Effector memory CD8-positive, alpha-beta T cell (primary cell): ENCODE results near the gene HLA-DOA.
A peak's percentile ranks its signal among the peaks of the same experiment; 100 is the strongest.

Experiments used
- ATAC-seq: fragments of 150-1000 bp; cut with Tn5 transposase; replicated peaks from 2 replicates; pipeline ENCODE4 v1.10.0; 2021; ENCODE audit warnings: mild to moderate bottlenecking, moderate library complexity
- DNase-seq, 3 experiments: peaks; one replicate each; pipeline ENCODE4 v3.0.0; 2021
- H3K27ac Mint-ChIP-seq, 2 donors: one replicate each; pipeline ENCODE4 v1.8.0; 2022; ENCODE audit warnings: mild to moderate bottlenecking in 2 of 2, mixed read lengths in 2 of 2, moderate library complexity in 2 of 2
- H3K27me3 Mint-ChIP-seq, 2 donors: one replicate each; pipeline ENCODE4 v1.8.0; 2022; ENCODE audit warnings: mixed read lengths in 2 of 2
- H3K36me3 Mint-ChIP-seq: one replicate; pipeline ENCODE4 v1.8.0; 2022; ENCODE audit warnings: mild to moderate bottlenecking, moderate library complexity, mixed read lengths; ENCODE audit not compliant: insufficient read depth
- H3K4me1 Mint-ChIP-seq, 2 donors: one replicate each; pipeline ENCODE4 v1.8.0; 2022; ENCODE audit warnings: low read depth in 2 of 2, mixed read lengths in 2 of 2
- H3K4me3 Mint-ChIP-seq, 2 donors: one replicate each; pipeline ENCODE4 v1.8.0; 2022; ENCODE audit warnings: mild to moderate bottlenecking in 2 of 2, mixed read lengths in 2 of 2, moderate library complexity in 2 of 2
- H3K9me3 Mint-ChIP-seq, 2 donors: one replicate each; pipeline ENCODE4 v1.8.0; 2022; ENCODE audit warnings: mixed read lengths in 2 of 2

The HLA-DOA gene

GRCh38 chr6:32971581-32972352, 37.6 kb downstream of the HLA-DOA start:
- peaks cover 53 to 71% of the 10 kb centered on the region in 2 donors for H3K4me1 Mint-ChIP-seq
- peaks cover 86% of the 10 kb centered on the region for H3K36me3 Mint-ChIP-seq
- peak overlapping the region; percentile 94 to 98 for H3K27ac Mint-ChIP-seq
- ATAC-seq (peak; percentile 59), DNase-seq (peak; percentile 99 to 100 (median 99))
- H3K9me3 Mint-ChIP-seq: no peaks in the 10 kb centered on the region
- no peaks in the 10 kb centered on the region for H3K27me3 Mint-ChIP-seq
- peak overlapping the region; percentile 88 to 94 for H3K4me3 Mint-ChIP-seq

- H3K27ac Mint-ChIP-seq: peak overlapping the region; percentile 94 to 98
- peaks cover 81% of the 10 kb centered on the region for H3K36me3 Mint-ChIP-seq
These were observed 38.2 kb downstream of the HLA-DOA start for GRCh38 chr6:32971242-32971580.

GRCh38 chr6:32970413-32971241, 38.8 kb downstream of the HLA-DOA start:
- peak; percentile 42 to 50 (median 42) for DNase-seq
- H3K36me3 Mint-ChIP-seq: peaks cover 75% of the 10 kb centered on the region
- ATAC-seq: no peak
- H3K4me1 Mint-ChIP-seq: peaks cover 51 to 69% of the 10 kb centered on the region in 2 donors
- H3K27me3 Mint-ChIP-seq: no peaks in the 10 kb centered on the region
- H3K9me3 Mint-ChIP-seq: no peaks in the 10 kb centered on the region
- peak overlapping the region; percentile 88 to 94 for H3K4me3 Mint-ChIP-seq
- H3K27ac Mint-ChIP-seq: peak overlapping the region; percentile 94 to 98

More at GRCh38 chr6:32971242-32971580, 38.2 kb downstream of the HLA-DOA start:
- peaks cover 51 to 71% of the 10 kb centered on the region in 2 donors for H3K4me1 Mint-ChIP-seq
- no peaks in the 10 kb centered on the region for H3K27me3 Mint-ChIP-seq
- ATAC-seq (no peak), DNase-seq (no peak)
- H3K9me3 Mint-ChIP-seq: no peaks in the 10 kb centered on the region
- H3K4me3 Mint-ChIP-seq: peak overlapping the region; percentile 88 to 94

GRCh38 chr6:32969685-32970412, 39.5 kb downstream of the HLA-DOA start:
- Mint-ChIP-seq H3K4me1 (peaks cover 55 to 69% of the 10 kb centered on the region in 2 donors), H3K4me3 (peak overlapping the region; percentile 88 to 94), H3K27me3 (no peaks in the 10 kb centered on the region), H3K36me3 (peaks cover 67% of the 10 kb centered on the region), H3K27ac (peak overlapping the region; percentile 94 to 98), H3K9me3 (no peaks in the 10 kb centered on the region)
- DNase-seq (peak; percentile 46 to 59 (median 48)), ATAC-seq (no peak)

GRCh38 chr6:32968867-32969684, 40.3 kb downstream of the HLA-DOA start:
- DNase-seq (peak in 2 of 3 experiments; percentile 34 to 44), ATAC-seq (no peak)
- H3K9me3 Mint-ChIP-seq: no peaks in the 10 kb centered on the region
- H3K36me3 Mint-ChIP-seq: peaks cover 59% of the 10 kb centered on the region
- peak overlapping the region; percentile 88 to 94 for H3K4me3 Mint-ChIP-seq
- peak overlapping the region; percentile 94 to 98 for H3K27ac Mint-ChIP-seq
- no peaks in the 10 kb centered on the region for H3K27me3 Mint-ChIP-seq
- peaks cover 53 to 66% of the 10 kb centered on the region in 2 donors for H3K4me1 Mint-ChIP-seq

- peaks cover 51% of the 10 kb centered on the region for H3K36me3 Mint-ChIP-seq
- DNase-seq: peak; percentile 95 to 96 (median 95)
- H3K9me3 Mint-ChIP-seq: no peaks in the 10 kb centered on the region
- peaks cover 49 to 61% of the 10 kb centered on the region in 2 donors for H3K4me1 Mint-ChIP-seq
- peak within 1 kb of the TSS; percentile 94 to 98 for H3K27ac Mint-ChIP-seq
- peak within 1 kb of the TSS; percentile 88 to 94 for H3K4me3 Mint-ChIP-seq
- ATAC-seq: peak; percentile 40
- no peaks in the 10 kb centered on the region for H3K27me3 Mint-ChIP-seq
These were observed 41.1 kb downstream of the HLA-DOA start, which contains the start of gene BRD2 for GRCh38 chr6:32968093-32968866. BRD2 (plus strand) TSS chr6:32968594; CDS start chr6:32972899, 4,305 bp downstream.

- Mint-ChIP-seq H3K9me3 (no peaks in the 10 kb centered on the region), H3K4me1 (peaks cover 45 to 60% of the 10 kb centered on the region in 2 donors), H3K4me3 (peak overlapping the region; percentile 88 to 94), H3K27ac (peak overlapping the region; percentile 94 to 98), H3K36me3 (peaks cover 43% of the 10 kb centered on the region), H3K27me3 (no peaks in the 10 kb centered on the region)
- no peak for DNase-seq
- ATAC-seq: no peak
These were observed 42.0 kb downstream of the HLA-DOA start for GRCh38 chr6:32967151-32968091.

- Mint-ChIP-seq H3K4me1 (peaks cover 54 to 62% of the 10 kb centered on the region in 2 donors), H3K27ac (peak overlapping the region; percentile 13 to 94), H3K27me3 (no peaks in the 10 kb centered on the region), H3K36me3 (peaks cover 19% of the 10 kb centered on the region), H3K9me3 (no peaks in the 10 kb centered on the region), H3K4me3 (no peak overlapping the region)
- ATAC-seq (no peak), DNase-seq (no peak)
These were observed 44.6 kb downstream of the HLA-DOA start for GRCh38 chr6:32964776-32965175.

- Mint-ChIP-seq H3K4me3 (no peak overlapping the region), H3K36me3 (peaks cover 10% of the 10 kb centered on the region), H3K4me1 (peaks cover 54 to 58% of the 10 kb centered on the region in 2 donors), H3K27ac (peak overlapping the region; percentile 33 to 94), H3K27me3 (no peaks in the 10 kb centered on the region), H3K9me3 (no peaks in the 10 kb centered on the region)
- DNase-seq: no peak
- ATAC-seq: no peak
These were observed 45.5 kb downstream of the HLA-DOA start for GRCh38 chr6:32963866-32964265.

GRCh38 chr6:32962213-32962826, 47.1 kb downstream of the HLA-DOA start:
- H3K9me3 Mint-ChIP-seq: no peaks in the 10 kb centered on the region
- DNase-seq (no peak), ATAC-seq (no peak)
- peak overlapping the region in 1 of 2 donors; percentile 8 for H3K27ac Mint-ChIP-seq
- no peaks in the 10 kb centered on the region for H3K36me3 Mint-ChIP-seq
- peaks cover 52% of the 10 kb centered on the region in 2 donors for H3K4me1 Mint-ChIP-seq
- no peak overlapping the region for H3K4me3 Mint-ChIP-seq
- H3K27me3 Mint-ChIP-seq: no peaks in the 10 kb centered on the region

- Mint-ChIP-seq H3K9me3 (no peaks in the 10 kb centered on the region), H3K27me3 (no peaks in the 10 kb centered on the region), H3K27ac (no peak overlapping the region), H3K4me1 (peaks cover 38 to 42% of the 10 kb centered on the region in 2 donors), H3K4me3 (peak overlapping the region in 1 of 2 donors; percentile 1), H3K36me3 (no peaks in the 10 kb centered on the region)
- DNase-seq (no peak), ATAC-seq (no peak)
These were observed 48.8 kb downstream of the HLA-DOA start for GRCh38 chr6:32960563-32960962.
